HG03095 (cell line): ENCODE results near the gene KARS1.

Experiments used
- ATAC-seq: cut with Tn5 transposase; IDR thresholded peaks from one replicate; pipeline ENCODE4 v1.9.1; 2021; ENCODE audit warnings: moderate library complexity; ENCODE audit not compliant: unreplicated experiment

The KARS1 gene

GRCh38 chr16:75647492-75648264, at the start of gene KARS1, which contains the start of gene TERF2IP:
Gene KARS1, minus strand, starts transcription at chr16:75647665. Its CDS starts 26 bp downstream, at chr16:75647639.
Gene TERF2IP, plus strand, starts transcription at chr16:75647773. Its CDS starts 110 bp downstream, at chr16:75647883.
- ATAC-seq, result peak; percentile 81

DNA sequence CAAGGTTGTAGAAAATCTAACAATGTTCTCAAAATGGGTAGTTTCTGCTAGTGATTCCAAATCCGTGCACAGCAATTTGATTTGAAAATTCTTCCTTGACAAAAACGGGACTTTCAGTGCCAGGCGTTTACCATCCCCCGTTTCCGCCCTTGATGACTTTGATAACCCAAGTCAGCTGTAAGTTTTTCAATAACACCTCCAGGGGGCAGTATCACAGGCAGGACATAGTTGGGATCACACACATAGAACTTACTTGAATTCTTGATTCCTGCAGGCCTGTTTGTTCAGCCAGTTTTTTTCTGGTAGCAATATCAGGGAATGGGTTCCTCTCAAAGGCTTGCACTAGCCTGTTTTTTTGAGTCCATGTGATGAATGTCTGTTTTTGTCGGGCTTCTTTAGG, 48.2 kb upstream of the KARS1 start:
- no peak for ATAC-seq

DNA sequence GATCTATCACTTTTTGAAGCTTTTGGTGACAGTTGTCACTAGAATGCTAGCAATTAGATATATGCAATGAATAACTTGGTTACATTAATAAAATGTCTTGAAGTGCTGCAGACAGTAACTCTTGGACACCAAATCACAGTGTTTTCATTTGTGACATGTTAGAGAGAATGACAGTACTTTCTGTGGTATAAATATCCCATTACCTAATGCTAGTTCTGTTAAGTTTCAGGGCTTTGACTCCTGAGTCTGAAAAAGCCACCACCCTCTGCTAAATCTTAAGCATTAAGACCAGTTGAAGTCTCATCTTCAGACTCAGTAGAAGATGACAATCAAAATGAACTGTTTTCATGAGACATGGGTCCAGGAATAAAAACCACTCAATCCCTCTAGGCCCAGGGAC, 39.9 kb upstream of the KARS1 start:
- no peak for ATAC-seq

GRCh38 chr16:75682308-75682707, 34.8 kb upstream of the KARS1 start:
- ATAC-seq, result no peak

DNA sequence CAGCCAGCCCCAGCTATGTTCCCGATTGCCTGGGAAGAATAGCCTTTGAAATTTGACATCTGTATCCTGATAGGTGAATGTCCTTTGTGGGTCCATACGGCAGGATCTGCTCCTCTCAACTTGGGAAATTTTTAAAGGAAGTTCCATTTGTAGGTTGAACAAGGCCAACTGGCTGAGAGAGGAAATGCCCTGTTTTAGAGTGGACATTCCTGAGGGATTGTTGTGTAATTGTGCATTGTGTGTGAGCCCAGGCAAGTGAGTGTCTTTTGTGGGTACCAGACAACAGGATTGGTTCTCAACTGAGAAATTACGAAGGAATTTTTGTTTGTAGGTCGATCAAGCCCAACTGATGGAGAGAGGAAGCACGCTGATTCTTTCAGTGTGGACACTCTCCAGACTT, 31.9 kb upstream of the KARS1 start:
- no peak for ATAC-seq

GRCh38 chr16:75676909-75677308, 29.4 kb upstream of the KARS1 start, which contains the start of gene CPHXL2:
Gene CPHXL2, minus strand, starts transcription at chr16:75677009. Its CDS starts 10 bp downstream, at chr16:75676999.
- no peak for ATAC-seq

DNA sequence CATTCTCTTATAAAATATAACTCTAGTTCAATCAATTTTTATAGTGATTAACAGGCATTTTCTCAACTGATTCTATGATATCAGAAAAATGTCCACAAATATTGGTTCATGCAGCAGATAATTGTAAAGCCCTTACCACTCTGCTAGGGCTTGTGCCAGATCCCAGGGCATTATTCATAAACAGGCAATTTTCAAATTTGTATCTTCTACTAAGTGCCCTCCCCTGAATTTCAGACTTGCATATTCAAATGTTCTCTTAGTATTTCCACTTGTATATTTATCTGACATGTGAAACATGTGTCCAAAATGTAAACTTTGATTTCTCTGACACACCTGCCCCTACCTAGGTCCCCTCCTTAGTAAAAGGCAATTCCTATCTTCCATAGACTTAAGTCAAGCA, 20.0 kb upstream of the KARS1 start:
- no peak for ATAC-seq

DNA sequence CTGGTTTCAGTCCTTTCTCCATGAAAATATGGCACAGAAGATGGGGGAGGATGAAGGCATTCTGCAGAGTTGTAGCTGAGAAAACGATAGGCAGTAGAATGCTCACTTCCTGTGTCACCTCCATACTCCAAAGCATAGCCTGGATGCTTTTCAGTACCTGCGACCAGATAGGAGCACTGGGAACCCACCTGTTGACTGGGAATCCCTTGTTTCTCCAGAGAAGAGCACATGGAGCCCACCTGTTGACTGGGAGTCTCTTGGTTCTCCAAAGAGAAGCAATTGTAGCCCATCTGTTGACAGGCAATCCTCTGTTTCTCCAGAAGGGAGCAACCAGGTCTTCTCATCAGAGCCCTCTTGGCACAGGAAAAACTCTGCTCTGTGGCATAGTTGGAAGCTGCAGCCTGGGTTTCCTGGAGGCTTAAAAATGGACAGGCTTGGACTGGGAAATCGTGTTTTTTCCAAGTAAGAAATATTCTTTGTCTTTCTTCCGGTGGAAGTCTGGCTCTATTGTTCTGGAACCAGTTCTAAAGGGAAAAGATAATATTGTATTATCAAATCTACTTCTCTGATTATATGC, 13.3 kb upstream of the KARS1 start:
- no peak for ATAC-seq

DNA sequence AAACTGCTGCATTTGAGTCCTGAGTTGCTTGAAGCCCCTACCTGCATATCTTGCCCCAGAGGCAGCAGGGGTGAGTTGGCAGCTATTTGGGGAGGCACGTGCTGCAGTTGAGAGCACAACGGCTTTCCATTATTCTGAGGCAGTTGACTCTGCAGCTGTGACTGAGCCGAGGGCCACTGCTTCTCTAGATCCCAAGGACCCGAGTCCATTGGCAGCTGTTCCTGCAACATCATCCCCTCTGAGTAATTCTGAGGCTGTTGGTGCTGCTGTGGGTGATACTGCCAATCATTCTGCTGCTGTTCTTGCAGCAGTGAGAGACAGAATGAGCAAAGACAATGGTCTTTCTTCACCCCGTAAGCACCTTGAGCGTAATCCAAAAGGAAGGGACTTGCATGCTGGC, 12.9 kb upstream of the KARS1 start:
- ATAC-seq, result no peak

GRCh38 chr16:75658175-75658574, 10.7 kb upstream of the KARS1 start:
- ATAC-seq, result no peak

GRCh38 chr16:75653922-75654321, 6.5 kb upstream of the KARS1 start:
- ATAC-seq, result no peak

- peak; percentile 28 for ATAC-seq
Measured at GRCh38 chr16:75648265-75649076, 1.0 kb upstream of the KARS1 start.

GRCh38 chr16:75647112-75647491, 363 bp downstream of the KARS1 start:
- peak; percentile 22 for ATAC-seq

GRCh38 chr16:75644240-75645012, 3.0 kb downstream of the KARS1 start:
- no peak for ATAC-seq

- ATAC-seq, result no peak
Measured at GRCh38 chr16:75640598-75640997, 6.9 kb downstream of the KARS1 start.

- no peak for ATAC-seq
Measured at GRCh38 chr16:75635036-75635435, 12.4 kb downstream of the KARS1 start.

- ATAC-seq, result no peak
Measured at GRCh38 chr16:75632857-75633256, 14.6 kb downstream of the KARS1 start.

DNA sequence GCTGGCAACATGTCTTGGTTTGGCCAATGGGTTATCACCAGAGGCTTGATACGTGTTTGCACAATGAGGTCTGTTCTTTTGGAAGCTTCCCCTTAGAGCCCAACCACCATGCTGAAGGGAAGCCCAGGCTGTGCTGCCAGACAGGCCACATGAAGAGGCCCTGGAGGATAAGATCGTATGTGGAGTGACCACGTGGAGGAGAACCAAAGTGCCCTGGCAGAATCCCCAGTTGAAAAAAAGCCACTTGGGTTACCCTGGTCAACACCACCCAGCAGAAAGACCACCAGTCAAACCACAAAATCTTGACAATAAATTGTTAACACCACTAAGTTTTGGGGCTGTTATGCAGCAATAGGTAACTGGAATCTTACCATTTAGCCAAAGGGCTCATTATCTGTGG, 17.4 kb downstream of the KARS1 start:
- ATAC-seq, result no peak

GRCh38 chr16:75629132-75629531, 18.3 kb downstream of the KARS1 start:
- ATAC-seq, result no peak

GRCh38 chr16:75628351-75628750, 19.1 kb downstream of the KARS1 start:
- no peak for ATAC-seq

DNA sequence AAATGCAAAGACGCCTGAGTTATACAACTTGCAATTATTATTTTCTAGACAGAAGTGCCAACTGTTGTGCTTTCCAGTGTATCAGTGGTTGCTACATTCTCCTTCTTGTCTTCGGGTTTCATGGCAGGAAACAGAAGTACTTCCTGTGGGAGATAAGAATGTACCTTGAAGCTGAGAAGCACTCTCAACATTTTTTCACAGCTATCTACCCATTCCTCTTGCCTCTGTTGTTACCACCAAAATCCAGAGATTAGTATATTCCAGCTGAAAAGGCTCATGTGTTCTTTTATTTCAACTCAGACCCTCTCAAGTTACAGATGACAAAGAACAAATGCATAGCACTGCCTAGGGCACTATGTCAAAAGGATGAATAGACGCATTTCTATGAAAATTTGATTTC, 19.6 kb downstream of the KARS1 start:
- no peak for ATAC-seq
